Endodermal cell (in vitro differentiated cells): ENCODE results near the gene SUGP2. TPM values are rescaled to one million over a fixed set of nuclear protein-coding genes. Genes with fewer than 3 reads are reported as not detected.

Experiments
- DNase-seq: peaks from one replicate; pipeline ENCODE4 v3.0.0-alpha.2; 2017
- H3K27ac ChIP-seq: 2 replicates; pipeline ENCODE4 v1.5.1; 2013; ENCODE audit warnings: mild to moderate bottlenecking, low read depth, low read length, moderate library complexity
- H3K27me3 ChIP-seq: 2 replicates; pipeline ENCODE4 v1.6.1; 2013; ENCODE audit warnings: mild to moderate bottlenecking, low read length, moderate library complexity; ENCODE audit not compliant: insufficient read depth, control insufficient read depth, poor library complexity, severe bottlenecking
- H3K36me3 ChIP-seq: 2 replicates; pipeline ENCODE4 v1.7.0; 2013; ENCODE audit warnings: mild to moderate bottlenecking, low read length, moderate library complexity; ENCODE audit not compliant: control insufficient read depth, insufficient read depth
- H3K4me1 ChIP-seq: one replicate; pipeline ENCODE4 v1.7.0; 2013; ENCODE audit warnings: low read length; ENCODE audit not compliant: control insufficient read depth, insufficient read depth
- H3K4me3 ChIP-seq: 2 replicates; pipeline ENCODE4 v1.5.1; 2013; ENCODE audit warnings: mild to moderate bottlenecking, low read length, moderate library complexity
- H3K9ac ChIP-seq: 2 replicates; pipeline ENCODE4 v1.6.1; 2013; ENCODE audit warnings: mild to moderate bottlenecking, low read length, moderate library complexity; ENCODE audit not compliant: poor library complexity, severe bottlenecking; ENCODE audit errors: extremely low read depth
- H3K9me3 ChIP-seq: 2 replicates; pipeline ENCODE4 v1.6.1; 2013; ENCODE audit warnings: mild to moderate bottlenecking, low read length, moderate library complexity; ENCODE audit not compliant: control insufficient read depth
- H3K27ac Mint-ChIP-seq: 2 replicates; pipeline ENCODE4 v1.8.0; 2020; ENCODE audit warnings: mixed read lengths
- H3K27me3 Mint-ChIP-seq: 2 replicates; pipeline ENCODE4 v1.8.0; 2021; ENCODE audit warnings: mild to moderate bottlenecking, mixed read lengths; ENCODE audit not compliant: insufficient read depth
- H3K36me3 Mint-ChIP-seq: 2 replicates; pipeline ENCODE4 v1.8.0; 2020; ENCODE audit warnings: low read depth, mixed read lengths
- H3K4me1 Mint-ChIP-seq: 2 replicates; pipeline ENCODE4 v1.8.0; 2020; ENCODE audit warnings: mixed read lengths
- H3K4me3 Mint-ChIP-seq: 2 replicates; pipeline ENCODE4 v1.8.0; 2020; ENCODE audit warnings: mild to moderate bottlenecking, moderate library complexity, mixed read lengths
- H3K9me3 Mint-ChIP-seq: 2 replicates; pipeline ENCODE4 v1.8.0; 2020; ENCODE audit warnings: mild to moderate bottlenecking, mixed read lengths
- WGBS, 2 experiments: methylation state at CpG; one replicate each; pipeline versions ENCODE4 v1.1.5 to v1.1.7; 2013; ENCODE audit warnings: missing lambda C conversion rate in 2 of 2, mixed read lengths in 1 of 2; ENCODE audit not compliant: insufficient coverage in 1 of 2, insufficient read length in 1 of 2; 5-methylcytosine and 5-hydroxymethylcytosine counted together
- total RNA-seq, 2 donors: library from RNA; stranded (reverse); fragmentation: NEBNext Ultra II Directional in 1 of 2; extraction: Animal tissue kit (Norgen Biotek cat#: 25700) in 1 of 2; gene quantifications; 2 replicates in 1 of 2; 3 replicates in 1 of 2; pipeline ENCODE4 v1.2.1, GENCODE V29; 2021
- TF ChIP-seq, protein P1 (sequence below): fragments of 200-600 bp; sonication (generic); conservative IDR thresholded peaks from 2 replicates; pipeline ENCODE4 v1.5.0; 2021; ENCODE audit warnings: antibody characterized with exemption, mild to moderate bottlenecking

SUGP2 gene
- total RNA-seq, 2 donors from 2014 or later, result 121 to 157 TPM

DNA sequence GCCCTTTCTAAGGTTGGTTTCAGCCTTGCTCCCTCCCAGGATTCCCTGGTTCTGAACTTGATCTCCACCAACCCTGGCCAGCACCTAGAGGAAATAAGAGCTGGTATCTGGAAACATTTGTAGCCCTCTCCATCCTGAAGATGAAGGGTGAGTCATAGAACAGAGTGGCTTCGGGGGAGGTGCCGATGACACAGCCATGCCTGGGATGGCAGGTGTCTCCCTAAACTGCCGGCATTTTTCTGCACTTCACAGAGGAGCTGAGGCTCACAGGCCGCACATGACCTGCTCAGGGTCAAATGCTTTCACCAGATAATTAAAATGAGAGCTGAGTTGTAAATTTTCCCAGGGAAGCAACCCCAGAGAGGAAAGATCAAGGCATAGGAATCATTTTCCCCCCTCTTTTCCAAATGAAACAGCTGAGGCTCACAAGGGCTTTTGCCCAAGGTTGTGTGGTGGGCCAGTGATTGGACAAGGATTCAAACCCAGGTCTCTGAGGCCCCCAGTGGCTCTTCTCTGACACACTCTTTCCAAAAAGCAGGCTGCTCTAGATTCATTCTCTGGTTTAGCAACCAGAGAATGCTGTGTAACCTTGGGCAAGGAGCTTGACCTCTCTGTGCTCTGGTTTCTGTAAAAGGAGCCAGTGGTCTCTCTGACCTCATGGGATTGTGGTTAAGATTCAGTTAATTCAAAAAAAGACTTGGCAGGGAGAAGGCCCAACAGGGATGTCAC, 29.3 kb upstream of the SUGP2 start:
- whole genome bisulfite sequencing, 2 experiments, result 84 to 91% methylated on average over 4 of the region's 4 CpGs
- no peaks in the 10 kb centered on the region for H3K9me3 ChIP-seq
- H3K9ac ChIP-seq, result peak overlapping the region; percentile 32
- H3K4me1 ChIP-seq, result no peaks in the 10 kb centered on the region
- Mint-ChIP-seq H3K4me1 (peaks cover 19% of the 10 kb centered on the region), H3K36me3 (peaks cover 24% of the 10 kb centered on the region), H3K9me3 (no peaks in the 10 kb centered on the region), H3K27ac (peak overlapping the region; percentile 90), H3K27me3 (peaks cover 28% of the 10 kb centered on the region), H3K4me3 (peak overlapping the region; percentile 59)
- H3K36me3 ChIP-seq, result peaks cover 21% of the 10 kb centered on the region
- TF ChIP-seq, protein P1, sequence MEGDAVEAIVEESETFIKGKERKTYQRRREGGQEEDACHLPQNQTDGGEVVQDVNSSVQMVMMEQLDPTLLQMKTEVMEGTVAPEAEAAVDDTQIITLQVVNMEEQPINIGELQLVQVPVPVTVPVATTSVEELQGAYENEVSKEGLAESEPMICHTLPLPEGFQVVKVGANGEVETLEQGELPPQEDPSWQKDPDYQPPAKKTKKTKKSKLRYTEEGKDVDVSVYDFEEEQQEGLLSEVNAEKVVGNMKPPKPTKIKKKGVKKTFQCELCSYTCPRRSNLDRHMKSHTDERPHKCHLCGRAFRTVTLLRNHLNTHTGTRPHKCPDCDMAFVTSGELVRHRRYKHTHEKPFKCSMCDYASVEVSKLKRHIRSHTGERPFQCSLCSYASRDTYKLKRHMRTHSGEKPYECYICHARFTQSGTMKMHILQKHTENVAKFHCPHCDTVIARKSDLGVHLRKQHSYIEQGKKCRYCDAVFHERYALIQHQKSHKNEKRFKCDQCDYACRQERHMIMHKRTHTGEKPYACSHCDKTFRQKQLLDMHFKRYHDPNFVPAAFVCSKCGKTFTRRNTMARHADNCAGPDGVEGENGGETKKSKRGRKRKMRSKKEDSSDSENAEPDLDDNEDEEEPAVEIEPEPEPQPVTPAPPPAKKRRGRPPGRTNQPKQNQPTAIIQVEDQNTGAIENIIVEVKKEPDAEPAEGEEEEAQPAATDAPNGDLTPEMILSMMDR, result no peak
- no peak for DNase-seq
- H3K27me3 ChIP-seq, result peaks cover 16% of the 10 kb centered on the region
- peak overlapping the region; percentile 74 for H3K4me3 ChIP-seq
- peak overlapping the region; percentile 49 for H3K27ac ChIP-seq

DNA sequence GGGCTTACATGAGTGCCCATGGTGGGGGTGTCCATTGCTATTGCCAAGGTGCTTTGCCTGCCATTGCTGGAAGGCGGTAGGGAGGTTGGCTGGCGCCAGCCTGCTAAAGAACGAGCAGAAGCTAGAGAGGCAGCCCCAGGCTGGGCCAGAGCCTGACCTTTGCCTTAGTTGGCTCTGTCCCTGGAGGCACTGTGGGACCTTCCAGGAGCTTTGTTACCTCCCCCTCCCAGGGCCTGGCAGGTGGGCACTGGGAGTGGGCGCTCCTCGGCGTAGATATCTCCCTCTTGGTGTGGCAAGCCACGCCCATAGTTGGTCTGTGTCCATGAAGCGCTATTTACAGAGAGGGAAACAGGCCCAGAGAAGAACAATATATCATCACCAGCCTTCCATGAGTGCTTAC, 28.2 kb upstream of the SUGP2 start:
- Mint-ChIP-seq H3K27ac (no peak overlapping the region), H3K36me3 (peaks cover 27% of the 10 kb centered on the region), H3K27me3 (peaks cover 17% of the 10 kb centered on the region), H3K4me3 (no peak overlapping the region), H3K9me3 (no peaks in the 10 kb centered on the region), H3K4me1 (peaks cover 19% of the 10 kb centered on the region)
- DNase-seq, result no peak
- no peaks in the 10 kb centered on the region for H3K9me3 ChIP-seq
- H3K27ac ChIP-seq, result no peak overlapping the region
- 97% methylated on average over 8 of the region's 8 CpGs; no CpG with 5 or more reads in 1 of the 2 experiments for WGBS, 2 experiments
- peaks cover 16% of the 10 kb centered on the region for H3K27me3 ChIP-seq
- no peak overlapping the region for H3K4me3 ChIP-seq
- H3K4me1 ChIP-seq, result no peaks in the 10 kb centered on the region
- peaks cover 31% of the 10 kb centered on the region for H3K36me3 ChIP-seq
- TF ChIP-seq, protein P1, result no peak
- H3K9ac ChIP-seq, result no peak overlapping the region

DNA sequence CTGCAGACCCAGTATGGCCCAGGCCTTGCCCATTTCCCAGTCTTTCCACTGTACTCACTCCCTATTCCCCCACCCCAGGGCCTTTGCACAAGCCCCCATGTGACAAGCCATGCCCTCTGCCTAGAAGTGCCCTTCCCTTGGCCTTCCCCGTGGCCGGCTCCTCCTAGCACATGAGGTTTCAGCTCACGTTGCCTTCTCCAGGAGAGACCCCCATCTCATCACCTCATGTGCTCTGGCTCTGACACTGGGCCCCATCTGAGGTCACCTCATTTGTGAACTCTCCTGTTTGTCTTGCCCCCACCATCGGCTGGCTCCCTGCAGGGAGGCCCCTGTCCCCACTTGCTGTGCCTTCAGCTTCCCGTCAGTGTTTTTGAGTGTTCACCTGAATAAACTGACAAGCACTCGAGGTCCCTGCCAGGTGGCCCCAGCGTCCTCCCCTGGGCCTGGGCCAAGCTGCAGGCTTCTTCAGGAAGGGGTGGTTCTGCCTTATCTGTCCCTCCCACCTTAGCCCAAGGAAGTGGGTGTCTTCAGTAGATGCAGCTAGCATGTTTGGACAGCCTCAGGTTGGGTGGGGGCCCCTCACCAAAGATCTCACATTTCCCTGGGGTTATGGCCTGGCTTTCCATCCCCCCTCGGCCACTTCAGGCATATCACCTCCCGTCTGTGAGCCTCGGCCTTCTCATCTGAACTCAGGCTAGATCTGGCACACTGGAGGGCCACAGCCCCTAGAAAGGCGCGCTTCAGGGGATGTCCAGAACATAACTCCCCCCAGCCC, 26.7 kb upstream of the SUGP2 start:
- WGBS, 2 experiments, result 89 to 92% methylated on average over 7 to 12 of the region's 12 CpGs
- DNase-seq, result no peak
- Mint-ChIP-seq H3K4me1 (peaks cover 17% of the 10 kb centered on the region), H3K36me3 (peaks cover 39% of the 10 kb centered on the region), H3K27ac (no peak overlapping the region), H3K9me3 (no peaks in the 10 kb centered on the region), H3K4me3 (no peak overlapping the region), H3K27me3 (peaks cover 7% of the 10 kb centered on the region)
- Histone ChIP-seq H3K9ac (no peak overlapping the region), H3K4me3 (no peak overlapping the region), H3K4me1 (no peaks in the 10 kb centered on the region), H3K27ac (no peak overlapping the region), H3K36me3 (peaks cover 36% of the 10 kb centered on the region), H3K27me3 (peaks cover 5% of the 10 kb centered on the region), H3K9me3 (no peaks in the 10 kb centered on the region)
- TF ChIP-seq, protein P1, result no peak
